CD4-positive, CD25-positive, alpha-beta regulatory T cell (primary cell): Measurements from ENCODE around the gene EFCAB14. TPM values are rescaled to one million over a fixed set of nuclear protein-coding genes. Genes with fewer than 3 reads are reported as not detected.
"Not testable (repeated sequence)": the region's sequence is repeated elsewhere in the genome, so short reads cannot be mapped to it uniquely, and the experiment has no call there.

Source experiments
- ATAC-seq, 2 donors: fragments of 150-1000 bp; cut with Tn5 transposase; one replicate each; pipeline ENCODE4 v1.10.0; 2021; ENCODE audit warnings: low read depth in 2 of 2, moderate number of reproducible peaks in 2 of 2, moderate library complexity in 1 of 2
- DNase-seq, 3 donors: peaks; one replicate each; pipeline versions ENCODE4 v3.0.0 to v3.0.0-alpha.2; 2012 to 2022; ENCODE audit warnings: mixed read lengths in 1 of 3
- H3K27ac ChIP-seq: one replicate; pipeline ENCODE4 v1.7.0; 2013; ENCODE audit warnings: mild to moderate bottlenecking, low read length; ENCODE audit not compliant: insufficient read depth, poor library complexity, severe bottlenecking
- H3K27me3 ChIP-seq: one replicate; pipeline ENCODE4 v1.7.0; 2013; ENCODE audit warnings: low read length; ENCODE audit not compliant: control insufficient read depth, insufficient read depth
- H3K36me3 ChIP-seq: one replicate; pipeline ENCODE4 v1.7.0; 2013; ENCODE audit warnings: mild to moderate bottlenecking, low read length, moderate library complexity; ENCODE audit not compliant: control insufficient read depth, insufficient read depth
- H3K4me1 ChIP-seq: 2 replicates; pipeline ENCODE4 v1.7.0; 2013; ENCODE audit warnings: mild to moderate bottlenecking, low read length; ENCODE audit not compliant: insufficient read depth, control insufficient read depth, poor library complexity, severe bottlenecking
- H3K4me3 ChIP-seq: one replicate; pipeline ENCODE4 v1.7.0; 2013; ENCODE audit warnings: low read depth, mild to moderate bottlenecking, low read length, moderate library complexity
- H3K9me3 ChIP-seq, 2 experiments: 1 replicate in 1 of 2; 2 replicates in 1 of 2; pipeline ENCODE4 v1.7.0; 2013; ENCODE audit warnings: low read length in 2 of 2, mild to moderate bottlenecking in 1 of 2, moderate library complexity in 1 of 2; ENCODE audit not compliant: control insufficient read depth in 2 of 2
- H3K27ac Mint-ChIP-seq, 3 donors: one replicate each; pipeline ENCODE4 v1.8.0; 2020 to 2022; ENCODE audit warnings: mild to moderate bottlenecking in 3 of 3, mixed read lengths in 3 of 3, moderate library complexity in 2 of 3
- H3K27me3 Mint-ChIP-seq: one replicate; pipeline ENCODE4 v1.8.0; 2022; ENCODE audit warnings: mild to moderate bottlenecking, mixed read lengths
- H3K36me3 Mint-ChIP-seq: one replicate; pipeline ENCODE4 v1.8.0; 2020; ENCODE audit warnings: mixed read lengths
- H3K4me1 Mint-ChIP-seq, 4 donors: one replicate each; pipeline ENCODE4 v1.8.0; 2020 to 2022; ENCODE audit warnings: mixed read lengths in 4 of 4, mild to moderate bottlenecking in 1 of 4
- H3K4me3 Mint-ChIP-seq, 4 donors: one replicate each; pipeline ENCODE4 v1.8.0; 2020 to 2022; ENCODE audit warnings: mild to moderate bottlenecking in 4 of 4, mixed read lengths in 4 of 4, moderate library complexity in 3 of 4
- H3K9me3 Mint-ChIP-seq, 7 donors: one replicate each; pipeline ENCODE4 v1.8.0; 2020 to 2022; ENCODE audit warnings: mixed read lengths in 7 of 7, mild to moderate bottlenecking in 3 of 7, moderate library complexity in 2 of 7
- polyA plus RNA-seq, 4 donors: library from polyadenylated mRNA; unstranded; fragments of 300-500 nt; fragmentation: Illumina TruSeq; gene quantifications; one replicate each; pipeline ENCODE4 v1.2.3, GENCODE V29; 2021
- total RNA-seq: library from RNA; stranded (reverse); gene quantifications from one replicate; pipeline ENCODE4 v1.2.3, GENCODE V29; 2022

Gene EFCAB14
- total and polyA plus RNA-seq, 5 donors from 2014 or later: 81.2 to 88.9 (median 83.7) TPM

DNA sequence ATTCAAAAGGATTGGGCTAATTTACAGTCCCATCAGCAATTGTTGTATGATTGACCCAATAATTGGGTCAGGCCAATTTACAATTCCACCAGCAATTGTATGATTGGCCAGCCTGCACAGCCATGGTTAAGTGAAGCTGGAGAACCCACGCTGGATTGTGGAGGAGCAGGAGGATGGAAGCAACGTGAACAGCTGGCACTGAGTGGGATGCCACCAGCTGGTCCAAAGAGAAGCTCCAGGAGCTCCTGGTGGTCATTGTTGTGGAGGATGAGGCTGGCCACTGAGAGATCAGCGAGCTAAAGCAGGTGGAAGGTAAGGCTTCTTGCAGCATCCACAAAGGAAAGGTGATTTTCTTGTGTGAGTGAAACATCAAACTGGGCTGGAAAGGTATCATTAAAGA is 23.2 kb upstream of the EFCAB14 start:
- Mint-ChIP-seq H3K36me3 (no peaks in the 10 kb centered on the region), H3K4me1 (no peaks in the 10 kb centered on the region), H3K27me3 (peaks cover 35% of the 10 kb centered on the region), H3K9me3 (peaks cover 0 to 2% (median 0%) of the 10 kb centered on the region in 7 donors), H3K4me3 (no peak overlapping the region), H3K27ac (no peak overlapping the region)
- no peaks in the 10 kb centered on the region for H3K9me3 ChIP-seq
- no peaks in the 10 kb centered on the region for H3K4me1 ChIP-seq
- ATAC-seq (no peak), DNase-seq (no peak)
- no peak overlapping the region for H3K4me3 ChIP-seq
- no peaks in the 10 kb centered on the region for H3K36me3 ChIP-seq
- no peak overlapping the region for H3K27ac ChIP-seq
- peaks cover 5% of the 10 kb centered on the region for H3K27me3 ChIP-seq

DNA sequence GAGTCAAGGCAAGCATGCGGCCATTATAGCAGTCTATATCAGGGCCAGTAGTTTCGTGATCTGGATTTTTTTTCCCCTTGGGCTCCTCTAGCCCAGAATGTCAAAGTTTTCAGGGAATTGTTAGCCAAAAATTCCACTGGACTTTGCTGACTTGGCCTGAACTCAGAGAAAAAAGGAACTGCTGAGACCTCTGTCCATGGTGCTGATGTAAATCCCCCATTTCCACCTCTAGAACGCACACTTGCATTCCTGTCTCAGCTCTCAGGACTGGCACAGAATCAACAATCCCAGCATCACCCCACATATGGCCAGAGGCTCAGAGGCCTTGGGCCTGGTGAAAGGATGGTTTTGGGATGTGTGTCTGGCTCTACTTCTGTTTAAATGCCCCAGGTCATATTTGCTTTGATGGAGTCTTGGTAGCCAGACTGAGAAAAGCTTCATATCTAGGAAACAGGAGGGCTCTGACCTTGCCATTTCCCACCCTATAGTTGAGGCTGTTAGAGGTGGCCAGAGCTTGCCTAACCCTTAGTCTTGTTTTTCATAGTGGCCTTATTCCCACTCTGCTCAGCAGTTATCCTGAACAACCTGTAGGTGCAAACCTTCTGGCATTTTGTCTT is 16.9 kb upstream of the EFCAB14 start:
- Mint-ChIP-seq H3K9me3 (peaks cover 0 to 13% (median 4%) of the 10 kb centered on the region in 7 donors), H3K4me1 (no peaks in the 10 kb centered on the region), H3K27ac (no peak overlapping the region), H3K36me3 (no peaks in the 10 kb centered on the region), H3K4me3 (no peak overlapping the region), H3K27me3 (peaks cover 19% of the 10 kb centered on the region)
- H3K4me3 ChIP-seq: no peak overlapping the region
- H3K36me3 ChIP-seq: no peaks in the 10 kb centered on the region
- no peak overlapping the region for H3K27ac ChIP-seq
- no peak for ATAC-seq
- no peaks in the 10 kb centered on the region for H3K4me1 ChIP-seq
- DNase-seq: peak in 2 of 3 donors; percentile 24 to 35
- H3K9me3 ChIP-seq: no peaks in the 10 kb centered on the region
- peaks cover 3% of the 10 kb centered on the region for H3K27me3 ChIP-seq

DNA sequence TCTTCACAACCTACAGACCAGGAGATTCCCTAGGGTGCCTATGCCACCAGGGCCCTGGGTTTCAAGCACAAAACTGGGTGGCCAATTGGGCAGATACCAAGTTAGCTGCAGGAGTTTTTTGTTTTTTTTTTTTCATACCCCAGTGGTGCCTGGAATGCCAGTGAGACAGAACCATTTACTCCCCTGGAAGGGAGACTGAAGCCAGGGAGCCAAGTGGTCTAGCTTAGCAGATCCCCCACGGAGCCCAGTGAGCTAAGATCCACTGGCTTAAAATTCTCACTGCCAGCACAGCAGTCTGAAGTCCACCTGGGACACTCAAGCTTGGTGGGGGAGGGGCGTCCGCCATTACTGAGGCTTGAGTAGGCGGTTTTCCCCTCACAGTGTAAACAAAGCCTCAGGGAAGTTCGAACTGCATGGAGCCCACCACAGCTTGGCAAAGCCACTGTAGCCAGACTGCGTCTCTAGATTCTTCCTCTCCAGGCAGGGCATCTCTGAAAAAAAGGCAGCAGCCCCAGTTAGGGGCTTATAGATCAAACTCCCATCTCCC is 9.5 kb upstream of the EFCAB14 start:
- Mint-ChIP-seq H3K9me3 (peaks cover 0 to 17% (median 5%) of the 10 kb centered on the region in 7 donors), H3K27me3 (peaks cover 47% of the 10 kb centered on the region)
- not testable (repeated sequence) for H3K4me1 ChIP-seq, H3K27ac Mint-ChIP-seq, DNase-seq, H3K36me3 Mint-ChIP-seq, H3K4me3 ChIP-seq, H3K4me3 Mint-ChIP-seq, H3K36me3 ChIP-seq, H3K27ac ChIP-seq, ATAC-seq, H3K9me3 ChIP-seq, H3K4me1 Mint-ChIP-seq
- H3K27me3 ChIP-seq: peaks cover 13% of the 10 kb centered on the region

DNA sequence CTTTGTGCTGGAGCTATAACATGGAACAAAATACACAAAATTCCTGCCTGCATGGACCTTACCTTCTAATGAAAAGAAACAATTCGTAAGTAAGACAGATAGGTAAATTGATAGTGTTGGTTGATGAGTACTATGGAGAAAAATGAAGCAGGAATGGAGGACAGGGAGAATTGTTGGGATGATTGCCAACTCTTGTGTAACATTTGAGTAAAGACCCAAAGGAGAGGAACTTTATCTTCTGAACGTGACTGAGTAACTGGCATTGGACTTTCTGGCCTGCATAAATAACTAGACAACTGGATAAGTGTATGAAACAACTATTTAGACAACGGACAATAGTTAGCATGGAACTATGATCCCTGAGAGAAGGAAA is 6.8 kb upstream of the EFCAB14 start:
- no peaks in the 10 kb centered on the region for H3K4me1 ChIP-seq
- DNase-seq: no peak
- H3K36me3 ChIP-seq: no peaks in the 10 kb centered on the region
- H3K4me3 ChIP-seq: no peak overlapping the region
- peaks cover 27% of the 10 kb centered on the region for H3K27me3 Mint-ChIP-seq
- H3K9me3 ChIP-seq: peaks cover 0 to 1% of the 10 kb centered on the region in 2 experiments
- H3K27me3 ChIP-seq: peaks cover 13% of the 10 kb centered on the region
- H3K27ac ChIP-seq: no peak overlapping the region
- H3K27ac Mint-ChIP-seq: no peak overlapping the region
- ATAC-seq: no peak
- H3K4me3 Mint-ChIP-seq: no peak overlapping the region
- peaks cover 0 to 9% (median 2%) of the 10 kb centered on the region in 4 donors for H3K4me1 Mint-ChIP-seq
- H3K9me3 Mint-ChIP-seq: peaks cover 0 to 6% (median 0%) of the 10 kb centered on the region in 7 donors
- H3K36me3 Mint-ChIP-seq: no peaks in the 10 kb centered on the region

DNA sequence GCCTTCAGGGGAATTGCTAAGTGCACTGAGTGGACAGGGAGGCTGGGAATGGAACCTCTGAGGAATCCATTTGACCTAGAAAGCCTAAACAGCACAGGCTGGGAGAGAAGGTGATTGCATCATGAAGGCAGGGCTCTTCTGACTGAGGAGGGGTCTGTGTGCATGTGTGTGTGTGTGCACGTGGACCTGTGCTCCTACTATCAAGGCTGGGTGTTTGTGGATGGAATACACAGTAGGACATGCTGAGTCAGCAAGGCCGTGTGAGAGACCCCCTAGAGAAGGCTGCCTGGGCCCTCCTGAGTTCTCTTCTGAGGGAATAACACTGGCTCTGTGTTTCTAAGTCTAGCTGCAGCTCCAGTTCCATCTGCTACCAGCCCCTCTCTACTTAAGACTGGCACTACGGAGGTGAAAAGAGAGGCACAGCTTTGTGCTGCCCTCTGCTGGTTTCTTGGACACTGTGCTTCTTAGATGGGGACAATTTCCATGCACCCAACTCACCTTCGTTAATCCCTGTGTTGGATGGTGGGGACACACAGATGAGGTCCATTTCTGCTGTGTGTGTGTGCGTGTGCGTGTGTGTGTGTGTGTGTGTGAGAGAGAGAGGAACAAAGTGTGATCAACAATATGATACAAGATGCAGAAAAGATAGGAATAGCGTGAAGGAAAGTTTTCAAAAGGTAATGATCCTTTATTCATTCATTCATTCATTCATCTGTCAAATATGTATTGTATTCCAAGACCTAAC is 6.2 kb upstream of the EFCAB14 start:
- H3K9me3 Mint-ChIP-seq: peaks cover 0 to 4% (median 0%) of the 10 kb centered on the region in 7 donors
- DNase-seq (peak; percentile 53 to 89 (median 78)), ATAC-seq (peak; percentile 94)
- peaks cover 13% of the 10 kb centered on the region for H3K27me3 ChIP-seq
- peak overlapping the region in 1 of 4 donors; percentile 40 for H3K4me3 Mint-ChIP-seq
- no peaks in the 10 kb centered on the region for H3K36me3 ChIP-seq
- peaks cover 0 to 1% of the 10 kb centered on the region in 2 experiments for H3K9me3 ChIP-seq
- H3K4me1 Mint-ChIP-seq: peaks cover 0 to 12% (median 2%) of the 10 kb centered on the region in 4 donors
- no peak overlapping the region for H3K4me3 ChIP-seq
- no peaks in the 10 kb centered on the region for H3K36me3 Mint-ChIP-seq
- peak overlapping the region in 1 of 3 donors; percentile 11 for H3K27ac Mint-ChIP-seq
- H3K27me3 Mint-ChIP-seq: peaks cover 25% of the 10 kb centered on the region
- H3K4me1 ChIP-seq: no peaks in the 10 kb centered on the region
- no peak overlapping the region for H3K27ac ChIP-seq

DNA sequence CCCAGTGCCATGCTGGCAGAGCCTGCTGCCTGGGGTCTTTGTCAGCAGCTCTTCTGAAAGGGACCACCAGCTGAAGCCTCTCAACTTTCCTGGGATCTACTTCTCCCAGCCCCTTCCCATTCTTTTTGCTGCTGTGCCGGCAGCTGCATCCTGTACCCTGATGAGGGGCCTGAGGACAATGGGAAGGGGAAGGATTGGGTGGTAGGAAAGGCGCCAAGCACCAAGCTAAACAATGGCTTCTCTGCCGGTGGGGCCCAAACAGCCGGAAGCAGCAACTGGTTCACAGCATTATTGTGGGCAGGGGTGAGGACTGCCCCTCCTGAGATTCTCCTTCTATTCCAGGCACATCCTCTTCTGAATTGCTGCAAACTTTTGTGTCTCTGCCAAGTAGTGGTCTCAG is 5.0 kb upstream of the EFCAB14 start:
- H3K27ac Mint-ChIP-seq: no peak overlapping the region

DNA sequence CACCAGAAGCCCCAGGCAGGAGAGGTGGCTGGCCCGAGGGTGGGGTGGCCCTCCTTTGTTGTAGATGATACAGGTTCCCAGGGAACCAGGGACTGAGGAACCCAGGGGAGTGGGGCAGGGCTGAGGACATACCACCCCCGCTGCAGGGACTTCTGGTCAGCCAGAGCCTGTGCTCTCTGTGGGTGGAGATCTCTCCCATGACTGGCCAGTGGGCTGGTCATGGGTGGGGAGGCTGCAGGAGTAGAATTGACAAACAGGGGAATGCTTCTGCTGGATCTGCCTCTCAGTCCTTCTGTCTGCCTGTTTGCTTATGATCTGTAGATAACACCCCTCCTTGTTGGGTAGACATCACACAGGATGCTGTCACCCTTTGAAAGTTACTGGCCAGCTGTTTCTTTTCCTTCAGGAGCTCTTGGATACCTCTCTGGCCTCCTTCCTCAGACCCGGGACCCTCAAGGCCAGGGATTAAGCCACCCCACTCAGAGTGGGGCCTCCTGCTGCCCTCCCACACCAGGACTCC is 2.8 kb upstream of the EFCAB14 start:
- DNase-seq (no peak), ATAC-seq (no peak)
- Histone ChIP-seq H3K36me3 (no peaks in the 10 kb centered on the region), H3K27ac (no peak overlapping the region), H3K4me1 (peaks cover 27% of the 10 kb centered on the region), H3K9me3 (peaks cover 0 to 1% of the 10 kb centered on the region in 2 experiments), H3K27me3 (peaks cover 6% of the 10 kb centered on the region), H3K4me3 (no peak overlapping the region)
- Mint-ChIP-seq H3K9me3 (peaks cover 0 to 1% (median 0%) of the 10 kb centered on the region in 7 donors), H3K36me3 (peaks cover 7% of the 10 kb centered on the region), H3K27me3 (peaks cover 13% of the 10 kb centered on the region), H3K27ac (no peak overlapping the region), H3K4me3 (peak overlapping the region in 3 of 4 donors; percentile 18 to 62 (median 32)), H3K4me1 (peaks cover 19 to 39% (median 26%) of the 10 kb centered on the region in 4 donors)

More for the DNA sequence above, 5.0 kb upstream of the EFCAB14 start:
- H3K27me3 ChIP-seq: peaks cover 13% of the 10 kb centered on the region
- no peak overlapping the region for H3K27ac ChIP-seq
- peaks cover 7% of the 10 kb centered on the region for H3K4me1 ChIP-seq
- Mint-ChIP-seq H3K36me3 (no peaks in the 10 kb centered on the region), H3K9me3 (peaks cover 0 to 3% (median 0%) of the 10 kb centered on the region in 7 donors), H3K4me3 (no peak overlapping the region), H3K4me1 (peaks cover 9 to 23% (median 11%) of the 10 kb centered on the region in 4 donors), H3K27me3 (peaks cover 21% of the 10 kb centered on the region)
- DNase-seq: no peak
- H3K36me3 ChIP-seq: no peaks in the 10 kb centered on the region
- no peak for ATAC-seq
- peaks cover 0 to 1% of the 10 kb centered on the region in 2 experiments for H3K9me3 ChIP-seq
- H3K4me3 ChIP-seq: no peak overlapping the region
